ENCODE data around the gene ARHGEF26.

DNA sequence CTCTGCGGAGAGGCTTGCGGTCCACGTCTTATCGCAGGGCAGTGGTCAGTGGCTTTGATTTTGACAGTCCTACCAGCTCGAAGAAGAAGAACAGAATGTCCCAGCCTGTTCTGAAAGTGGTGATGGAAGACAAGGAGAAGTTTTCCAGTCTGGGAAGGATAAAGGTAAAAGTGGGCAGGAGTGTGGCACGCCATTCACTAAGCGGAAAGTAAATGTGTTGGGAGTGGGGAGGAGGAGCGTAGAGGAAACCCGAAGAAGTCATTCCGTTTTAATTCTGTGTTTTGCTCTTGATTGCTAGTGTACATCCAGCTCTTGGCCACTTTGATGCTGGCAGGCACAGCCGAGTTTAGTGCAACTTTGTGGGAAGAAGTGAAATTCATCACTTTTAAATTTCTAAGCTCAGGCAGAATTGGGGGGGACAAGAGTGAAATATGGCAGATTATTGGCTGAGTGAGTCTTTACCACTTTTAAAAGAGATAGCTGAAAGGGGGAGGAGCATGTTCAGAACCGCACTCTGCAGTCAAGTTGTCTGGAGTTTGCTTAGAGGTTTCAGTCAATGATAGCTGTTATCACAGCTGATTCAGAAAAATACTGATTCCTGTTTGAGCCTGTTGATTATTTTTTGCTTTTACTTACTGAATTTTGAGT, 1.8 kb downstream of the ARHGEF26 start:
- TF ChIP-seq, protein P1, sequence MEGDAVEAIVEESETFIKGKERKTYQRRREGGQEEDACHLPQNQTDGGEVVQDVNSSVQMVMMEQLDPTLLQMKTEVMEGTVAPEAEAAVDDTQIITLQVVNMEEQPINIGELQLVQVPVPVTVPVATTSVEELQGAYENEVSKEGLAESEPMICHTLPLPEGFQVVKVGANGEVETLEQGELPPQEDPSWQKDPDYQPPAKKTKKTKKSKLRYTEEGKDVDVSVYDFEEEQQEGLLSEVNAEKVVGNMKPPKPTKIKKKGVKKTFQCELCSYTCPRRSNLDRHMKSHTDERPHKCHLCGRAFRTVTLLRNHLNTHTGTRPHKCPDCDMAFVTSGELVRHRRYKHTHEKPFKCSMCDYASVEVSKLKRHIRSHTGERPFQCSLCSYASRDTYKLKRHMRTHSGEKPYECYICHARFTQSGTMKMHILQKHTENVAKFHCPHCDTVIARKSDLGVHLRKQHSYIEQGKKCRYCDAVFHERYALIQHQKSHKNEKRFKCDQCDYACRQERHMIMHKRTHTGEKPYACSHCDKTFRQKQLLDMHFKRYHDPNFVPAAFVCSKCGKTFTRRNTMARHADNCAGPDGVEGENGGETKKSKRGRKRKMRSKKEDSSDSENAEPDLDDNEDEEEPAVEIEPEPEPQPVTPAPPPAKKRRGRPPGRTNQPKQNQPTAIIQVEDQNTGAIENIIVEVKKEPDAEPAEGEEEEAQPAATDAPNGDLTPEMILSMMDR (IDR thresholded peaks at IDR 0.05), result no peak
- TF ChIP-seq POLR2AphosphoS5 (IDR thresholded peaks at IDR 0.05), result peak in 1 of 2 donors; percentile 66
- TF ChIP-seq POLR2A (IDR thresholded peaks at IDR 0.05; ENCODE audit: low read depth), result no peak
